NCI-H748 (cell line): ENCODE results near the gene RHBDD2.
"Not testable (repeated sequence)": the region's sequence is repeated elsewhere in the genome, so short reads cannot be mapped to it uniquely, and the experiment has no call there.

Experiments used
- DNase-seq: peaks from one replicate; lab custom pipeline; 2025; ENCODE audit not compliant: unreplicated experiment; lab: John Stamatoyannopoulos, UW

The RHBDD2 gene

GRCh38 chr7:75878769-75879611 is at the start of gene RHBDD2:
Gene RHBDD2 (plus strand): TSS chr7:75879034. CDS start chr7:75879083, 49 bp downstream.
- peak; percentile 95 for DNase-seq

- DNase-seq, result not testable (repeated sequence)
These were observed 49.2 kb upstream of the RHBDD2 start for GRCh38 chr7:75829656-75830055.

GRCh38 chr7:75830978-75831377 is 47.9 kb upstream of the RHBDD2 start:
- DNase-seq, result no peak

GRCh38 chr7:75833662-75834061 is 45.2 kb upstream of the RHBDD2 start:
- not testable (repeated sequence) for DNase-seq

GRCh38 chr7:75835688-75836285 is 43.0 kb upstream of the RHBDD2 start:
- no peak for DNase-seq

GRCh38 chr7:75836798-75837197 is 42.0 kb upstream of the RHBDD2 start:
- no peak for DNase-seq

GRCh38 chr7:75838281-75838930 is 40.4 kb upstream of the RHBDD2 start:
- DNase-seq, result not testable (repeated sequence)

GRCh38 chr7:75840029-75840428 is 38.8 kb upstream of the RHBDD2 start:
- no peak for DNase-seq

- DNase-seq, result no peak
These were observed 35.9 kb upstream of the RHBDD2 start for GRCh38 chr7:75842836-75843446.

GRCh38 chr7:75843613-75844116 is 35.2 kb upstream of the RHBDD2 start:
- DNase-seq, result no peak

- no peak for DNase-seq
These were observed 34.7 kb upstream of the RHBDD2 start for GRCh38 chr7:75844158-75844557.

- not testable (repeated sequence) for DNase-seq
These were observed 33.7 kb upstream of the RHBDD2 start for GRCh38 chr7:75845132-75845531.

- DNase-seq, result no peak
These were observed 31.1 kb upstream of the RHBDD2 start for GRCh38 chr7:75847707-75848106.

GRCh38 chr7:75849573-75849972 is 29.3 kb upstream of the RHBDD2 start:
- no peak for DNase-seq

- no peak for DNase-seq
These were observed 28.6 kb upstream of the RHBDD2 start for GRCh38 chr7:75850235-75850634.

GRCh38 chr7:75854233-75854632 is 24.6 kb upstream of the RHBDD2 start:
- no peak for DNase-seq

GRCh38 chr7:75854813-75855345 is 24.0 kb upstream of the RHBDD2 start:
- not testable (repeated sequence) for DNase-seq

GRCh38 chr7:75856536-75856935 is 22.3 kb upstream of the RHBDD2 start:
- DNase-seq, result no peak

- no peak for DNase-seq
These were observed 20.4 kb upstream of the RHBDD2 start for GRCh38 chr7:75858410-75858809.

- DNase-seq, result no peak
These were observed 17.2 kb upstream of the RHBDD2 start for GRCh38 chr7:75861636-75862035.

GRCh38 chr7:75864251-75864650 is 14.6 kb upstream of the RHBDD2 start:
- DNase-seq, result not testable (repeated sequence)
